HG03378 (cell line): Measurements from ENCODE around the gene THG1L.
"Not testable (repeated sequence)": the region's sequence is repeated elsewhere in the genome, so short reads cannot be mapped to it uniquely, and the experiment has no call there.

ENCODE experiments used
- ATAC-seq: cut with Tn5 transposase; IDR thresholded peaks from one replicate; pipeline ENCODE4 v1.9.1; 2021; ENCODE audit warnings: mild to moderate bottlenecking, moderate library complexity; ENCODE audit not compliant: unreplicated experiment

THG1L gene

GRCh38 chr5:157731272-157732129 is at the start of gene THG1L:
TSS of gene THG1L (plus strand) at chr5:157731420. CDS start at chr5:157731441, 21 bp downstream.
- peak; percentile 85 for ATAC-seq

GRCh38 chr5:157682257-157682656 is 49.0 kb upstream of the THG1L start:
- ATAC-seq, result no peak

GRCh38 chr5:157686276-157687197 is 44.7 kb upstream of the THG1L start:
- ATAC-seq, result not testable (repeated sequence)

- ATAC-seq, result no peak
These were observed 44.0 kb upstream of the THG1L start for GRCh38 chr5:157687198-157687554.

- ATAC-seq, result no peak
These were observed 41.1 kb upstream of the THG1L start for GRCh38 chr5:157689942-157690689.

GRCh38 chr5:157690690-157691433 is 40.4 kb upstream of the THG1L start:
- ATAC-seq, result no peak

- not testable (repeated sequence) for ATAC-seq
These were observed 37.4 kb upstream of the THG1L start for GRCh38 chr5:157693816-157694215.

- ATAC-seq, result not testable (repeated sequence)
These were observed 35.1 kb upstream of the THG1L start for GRCh38 chr5:157696154-157696553.

GRCh38 chr5:157698674-157699073 is 32.5 kb upstream of the THG1L start:
- not testable (repeated sequence) for ATAC-seq

- ATAC-seq, result no peak
These were observed 27.5 kb upstream of the THG1L start for GRCh38 chr5:157703736-157704135.

GRCh38 chr5:157708866-157709265 is 22.4 kb upstream of the THG1L start:
- no peak for ATAC-seq

GRCh38 chr5:157709346-157709745 is 21.9 kb upstream of the THG1L start:
- no peak for ATAC-seq

- ATAC-seq, result no peak
These were observed 20.8 kb upstream of the THG1L start for GRCh38 chr5:157710431-157710830.

GRCh38 chr5:157710882-157711281 is 20.3 kb upstream of the THG1L start:
- no peak for ATAC-seq

- no peak for ATAC-seq
These were observed 17.2 kb upstream of the THG1L start for GRCh38 chr5:157713830-157714595.

GRCh38 chr5:157714596-157714864 is 16.7 kb upstream of the THG1L start:
- ATAC-seq, result no peak

- ATAC-seq, result no peak
These were observed 12.7 kb upstream of the THG1L start for GRCh38 chr5:157718519-157718918.

GRCh38 chr5:157719245-157719644 is 12.0 kb upstream of the THG1L start:
- no peak for ATAC-seq

- no peak for ATAC-seq
These were observed 10.1 kb upstream of the THG1L start for GRCh38 chr5:157721159-157721558.

GRCh38 chr5:157722895-157723294 is 8.3 kb upstream of the THG1L start:
- ATAC-seq, result not testable (repeated sequence)
